DMS53 treated with DMSO at 0.1 percent for 48 hours (cell line): ENCODE measurements around the gene CEBPB.
"Not testable (repeated sequence)": the region's sequence is repeated elsewhere in the genome, so short reads cannot be mapped to it uniquely, and the experiment has no call there.

Source experiments
- DNase-seq: peaks from one replicate; lab custom pipeline; 2025; ENCODE audit not compliant: unreplicated experiment; lab: John Stamatoyannopoulos, UW

The CEBPB gene

DNA sequence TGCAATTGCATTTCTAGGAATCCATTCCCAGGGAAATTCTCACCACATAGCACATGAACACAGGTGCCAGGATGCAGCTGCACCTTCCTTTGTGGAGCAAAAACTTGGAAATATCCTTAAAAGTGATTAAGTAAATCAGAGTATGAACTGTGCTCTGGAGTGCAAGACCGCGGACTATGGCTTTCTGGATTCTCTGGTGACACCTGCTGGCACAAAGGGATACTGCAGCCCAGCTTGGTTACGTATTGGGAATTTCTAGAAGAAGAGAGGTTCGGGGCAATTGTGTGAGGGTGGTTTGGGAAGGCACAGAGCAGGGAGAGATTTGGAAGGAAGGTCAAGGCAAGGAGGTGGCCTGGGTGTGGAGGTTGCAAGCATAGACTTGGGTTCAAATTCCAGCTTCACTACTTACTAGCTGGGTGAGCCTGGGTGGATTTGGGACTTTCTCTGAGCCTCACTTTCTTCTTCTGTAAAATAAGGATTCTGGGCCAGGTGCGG is 21.3 kb upstream of the CEBPB start:
- peak; percentile 71 for DNase-seq

- no peak for DNase-seq
These were observed 19.9 kb upstream of the CEBPB start for GRCh38 chr20:50170549-50171220.

DNA sequence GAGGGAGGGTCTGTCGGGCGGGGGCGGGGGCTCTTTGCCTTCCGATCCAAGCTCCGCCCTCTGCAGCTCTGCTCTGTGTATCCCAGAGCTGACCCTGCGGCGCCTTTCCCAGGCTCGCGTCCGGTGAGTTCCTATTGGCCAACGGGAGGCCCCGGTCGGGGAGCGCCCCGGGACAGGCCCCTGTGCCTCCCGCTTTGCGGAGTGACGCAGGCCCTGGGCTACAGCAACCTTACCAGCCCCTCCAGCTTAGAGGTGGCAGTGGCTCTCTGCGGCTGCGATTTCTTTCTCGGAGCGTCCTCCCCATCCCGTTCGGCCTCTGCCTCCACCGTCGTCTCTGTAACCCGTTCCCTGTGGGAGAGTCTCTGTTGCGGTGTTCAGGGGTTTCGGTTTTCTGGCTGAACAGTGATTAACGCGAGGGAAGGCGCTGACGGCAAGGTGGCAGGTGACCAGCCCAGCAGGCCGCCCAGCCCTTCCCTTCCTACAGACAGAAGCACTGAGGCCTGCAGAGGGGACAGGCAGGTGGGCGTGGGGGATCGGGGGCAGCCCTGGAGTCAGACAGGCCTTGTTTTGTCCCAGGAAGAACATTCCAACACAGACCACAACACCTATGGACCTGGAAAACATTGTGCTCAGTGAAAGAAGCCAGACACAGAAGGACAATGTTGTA is 18.1 kb upstream of the CEBPB start:
- peak; percentile 74 for DNase-seq

- no peak for DNase-seq
These were observed 16.2 kb upstream of the CEBPB start for GRCh38 chr20:50174456-50174855.

DNA sequence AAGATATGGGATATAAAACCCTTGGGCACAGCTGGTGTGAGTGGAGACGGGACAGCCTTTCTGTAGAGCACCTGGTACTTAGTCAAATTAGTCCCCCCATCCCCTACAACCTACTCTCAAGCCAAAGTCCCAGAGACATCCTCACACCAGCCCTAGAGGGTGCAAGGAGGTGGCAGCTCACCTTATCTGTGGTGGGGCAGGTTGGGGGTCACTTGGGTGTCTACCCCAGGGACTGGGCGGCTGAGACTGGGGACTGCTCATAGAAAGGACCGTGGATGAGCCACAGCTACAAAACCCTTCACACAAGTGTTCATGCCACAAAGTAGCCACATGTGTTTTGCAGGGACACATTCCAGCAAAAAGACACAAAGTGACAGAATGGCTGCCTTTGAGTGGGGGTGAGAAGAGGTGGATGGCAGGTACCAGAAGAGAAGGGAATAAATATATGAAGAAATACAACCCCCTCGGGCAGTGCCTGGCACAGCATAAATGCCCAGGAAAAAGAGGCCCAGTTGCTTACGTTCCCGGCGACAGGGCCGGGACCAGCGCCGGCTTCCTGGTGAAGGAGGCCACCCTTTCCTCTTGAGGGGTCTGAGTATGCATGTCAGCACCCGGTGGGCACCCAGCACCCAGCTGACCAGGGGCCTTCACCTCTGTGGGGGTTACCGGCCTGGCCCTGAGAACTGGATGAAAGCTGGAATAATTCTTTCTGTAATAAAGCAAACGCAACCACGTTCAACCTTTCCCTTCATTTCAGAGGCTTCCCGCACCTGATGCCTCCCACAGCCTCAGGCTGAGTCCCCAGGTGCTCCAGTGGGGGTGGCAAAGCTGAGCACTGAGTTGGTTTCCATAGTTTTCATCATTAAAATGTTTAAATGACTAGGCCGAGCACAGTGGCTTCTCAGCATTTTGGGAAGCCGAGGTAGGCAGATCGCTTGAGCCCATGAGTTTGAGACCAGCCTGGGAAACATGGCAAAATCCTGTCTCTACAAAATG is 14.4 kb upstream of the CEBPB start:
- DNase-seq = no peak

GRCh38 chr20:50178672-50179071 is 12.0 kb upstream of the CEBPB start:
- DNase-seq = not testable (repeated sequence)

- DNase-seq = no peak
These were observed 9.3 kb upstream of the CEBPB start for GRCh38 chr20:50181344-50181743.

DNA sequence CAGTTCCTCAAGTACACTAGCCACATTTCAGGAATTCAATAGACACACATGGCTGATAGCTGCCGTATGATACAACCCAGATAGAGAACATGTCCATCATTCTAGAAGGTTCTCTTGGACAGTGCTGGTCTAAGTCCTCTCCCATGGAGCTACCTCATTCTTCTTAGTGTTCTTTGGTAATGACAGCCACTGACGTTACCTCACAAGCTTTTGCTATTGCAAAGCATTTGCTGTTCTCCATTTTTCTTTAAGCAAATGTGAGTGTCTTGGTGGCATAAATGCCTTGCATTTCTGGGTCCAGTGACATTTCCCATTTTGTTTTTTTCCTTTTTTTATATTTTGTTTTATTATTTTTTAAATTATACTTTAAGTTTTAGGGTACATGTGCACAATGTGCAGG is 8.3 kb upstream of the CEBPB start:
- no peak for DNase-seq

DNA sequence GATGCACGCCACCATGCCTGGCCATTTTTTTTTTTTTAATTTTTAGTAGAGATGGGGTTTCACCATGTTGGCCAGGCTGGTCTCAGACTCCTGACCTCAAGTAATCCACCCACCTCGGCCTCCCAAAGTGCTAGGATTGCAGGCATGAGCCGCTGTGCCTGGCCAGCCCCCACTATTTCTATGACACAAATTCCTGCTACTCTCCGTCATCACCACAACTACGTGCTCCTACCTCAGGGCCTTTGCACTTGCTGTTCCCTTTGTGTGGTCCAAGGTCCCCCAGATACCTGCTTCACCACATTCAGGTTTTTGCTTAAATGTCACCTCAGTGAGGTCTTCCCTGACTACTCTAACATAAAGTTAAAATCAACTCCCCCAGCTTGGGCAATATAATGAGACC is 5.2 kb upstream of the CEBPB start:
- DNase-seq = no peak

DNA sequence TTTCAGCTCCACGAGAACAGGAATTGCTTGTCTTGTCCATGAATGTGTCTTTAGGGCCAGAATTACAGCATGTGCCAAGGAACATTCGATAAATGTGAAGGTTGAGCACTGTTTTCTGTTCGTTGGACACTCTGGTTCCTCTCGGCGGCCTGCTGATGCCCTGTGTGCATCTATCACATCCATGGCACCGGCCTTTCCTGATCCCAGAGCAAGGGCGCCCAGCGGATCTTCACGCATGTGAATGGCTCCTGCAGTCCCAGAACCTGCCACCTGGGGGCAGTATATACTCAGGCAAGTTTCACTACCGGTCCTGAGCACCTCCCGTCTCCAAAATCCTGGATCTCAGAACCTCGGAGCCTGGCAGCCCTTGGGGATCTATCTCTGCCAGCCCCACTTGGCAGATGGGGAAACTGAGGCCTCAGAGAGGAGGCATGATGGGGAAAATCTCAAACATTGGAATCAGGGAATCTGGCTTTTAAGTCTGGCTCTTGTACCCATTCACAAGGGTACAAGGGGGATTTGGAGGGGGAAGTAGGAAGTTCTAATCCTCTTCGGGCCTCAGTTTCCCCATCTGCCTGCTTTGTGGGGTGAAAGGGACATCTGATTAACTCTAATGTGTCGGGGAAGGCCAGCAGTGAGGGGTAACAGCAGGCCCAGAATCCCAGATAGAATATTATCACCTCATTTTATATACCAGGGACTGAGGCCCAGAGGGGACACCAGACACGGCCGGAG is 4.3 kb upstream of the CEBPB start:
- DNase-seq = peak; percentile 83

- no peak for DNase-seq
These were observed 3.6 kb upstream of the CEBPB start for GRCh38 chr20:50186987-50187402.

DNA sequence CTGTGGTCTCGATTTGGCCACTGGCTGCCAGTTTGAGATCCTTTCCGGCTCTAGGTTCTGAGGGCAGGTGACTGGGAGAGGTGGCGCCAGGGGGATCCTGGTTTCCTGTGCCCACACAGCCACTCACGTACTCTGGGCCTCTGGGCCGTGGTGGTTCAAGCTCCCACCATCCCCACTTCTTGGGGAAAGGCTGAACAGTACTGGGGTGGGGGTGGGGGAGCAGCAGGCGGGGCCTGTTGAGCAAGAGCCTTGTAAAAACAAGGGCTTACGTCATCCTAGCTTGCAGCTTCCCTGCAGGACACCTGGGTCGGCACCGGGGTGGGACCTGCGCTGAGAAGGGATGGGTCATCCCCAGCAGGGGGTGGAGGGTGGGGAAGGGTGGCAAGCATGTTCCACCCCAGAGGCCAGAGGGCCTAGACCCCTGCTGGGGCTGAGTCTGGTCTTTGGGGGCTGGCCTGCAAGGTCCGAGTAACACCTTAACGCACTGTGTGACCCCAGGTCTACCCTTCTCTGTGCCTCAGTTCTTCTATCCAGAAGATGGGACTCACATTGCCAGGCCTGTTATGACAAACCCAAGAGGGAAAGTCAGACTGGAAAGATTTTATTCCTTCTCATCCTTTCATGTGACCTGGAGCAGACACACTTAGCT is 3.1 kb upstream of the CEBPB start:
- no peak for DNase-seq

DNA sequence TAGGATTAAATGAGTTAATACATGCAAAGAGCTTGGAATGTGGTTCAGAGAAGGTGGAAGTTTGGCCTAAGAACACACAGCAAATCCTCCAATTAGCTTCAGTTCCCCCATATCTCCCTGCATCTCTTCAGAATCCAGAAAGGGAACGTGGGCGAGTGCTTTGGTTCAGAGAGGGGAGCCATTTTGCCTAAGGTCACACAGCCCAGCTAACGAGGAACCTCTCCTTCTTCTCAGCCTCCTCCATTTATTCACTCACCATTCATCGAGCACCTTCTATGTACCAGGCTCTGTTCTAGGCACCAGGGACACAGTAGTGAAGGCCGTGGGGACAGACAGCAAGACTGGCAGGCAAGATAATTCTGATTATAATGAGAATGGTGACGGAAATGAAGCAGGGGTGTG is 2.3 kb upstream of the CEBPB start:
- DNase-seq = no peak

DNA sequence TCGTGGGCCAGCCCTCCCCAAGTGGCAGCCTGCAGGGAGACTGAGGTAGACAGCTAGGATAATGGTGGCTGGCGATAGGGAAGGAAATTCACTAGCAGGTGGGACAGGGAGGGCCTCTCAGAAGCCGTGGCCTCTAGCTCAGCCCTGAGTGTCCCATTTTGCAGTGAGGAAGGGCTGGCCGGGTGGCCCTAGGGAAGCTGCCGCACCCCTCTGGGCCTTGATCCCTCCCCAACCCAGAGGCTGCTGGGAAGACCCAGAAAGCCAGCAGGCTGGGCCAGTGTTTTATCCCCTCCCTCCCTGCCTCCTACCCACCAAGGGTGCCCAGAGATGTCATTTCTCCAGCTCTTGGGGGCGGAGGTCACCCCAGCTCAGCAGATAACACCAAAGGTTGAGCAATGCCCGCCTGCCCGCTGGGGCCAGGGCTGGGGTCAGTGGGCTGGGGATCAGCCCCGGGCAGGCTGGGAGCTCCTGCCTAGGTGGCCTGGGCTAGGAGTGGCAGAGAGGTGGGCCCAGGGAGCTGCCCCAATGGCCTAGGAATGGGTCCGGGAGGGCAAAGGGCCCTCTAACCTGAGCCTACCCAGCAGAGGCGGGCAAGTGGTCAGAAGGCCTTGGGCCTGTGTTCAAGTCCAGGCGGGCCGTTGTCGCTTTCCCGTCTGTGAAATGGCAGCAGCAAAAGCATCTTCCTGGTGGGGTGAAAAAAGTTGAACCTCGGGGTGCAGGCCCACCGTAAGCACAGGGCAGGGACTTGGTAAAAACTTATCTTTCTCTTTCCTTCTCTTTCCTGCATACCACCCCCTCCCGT is 1.6 kb upstream of the CEBPB start:
- DNase-seq = no peak

DNA sequence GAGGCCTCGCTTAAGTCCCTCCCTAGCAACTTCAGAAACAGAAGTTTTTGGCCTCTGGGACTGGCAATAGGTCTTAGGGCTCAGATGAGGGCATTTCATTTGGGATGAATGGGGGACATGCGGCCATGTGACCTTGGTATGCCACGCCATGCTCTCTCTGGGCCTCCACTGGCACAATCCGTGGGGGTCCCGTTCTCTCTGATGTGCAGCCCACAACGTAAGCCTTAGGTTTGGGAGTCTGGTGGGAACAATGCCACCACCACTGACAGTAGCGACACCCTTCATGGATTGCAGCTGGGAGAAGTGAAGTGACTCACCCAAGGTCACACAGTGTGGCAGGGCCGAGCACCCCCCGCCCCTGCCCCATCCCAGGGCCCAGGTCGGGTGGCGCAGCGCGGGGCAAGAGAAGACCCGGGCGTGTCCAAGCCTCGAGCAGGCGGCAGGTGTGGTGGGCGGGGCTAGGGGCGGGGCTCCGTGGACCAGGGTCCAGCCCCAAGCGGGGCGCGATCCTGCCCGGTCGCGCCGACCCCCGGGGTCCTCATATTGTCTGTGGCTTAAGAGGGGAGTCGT is 864 bp upstream of the CEBPB start:
- peak; percentile 27 for DNase-seq

DNA sequence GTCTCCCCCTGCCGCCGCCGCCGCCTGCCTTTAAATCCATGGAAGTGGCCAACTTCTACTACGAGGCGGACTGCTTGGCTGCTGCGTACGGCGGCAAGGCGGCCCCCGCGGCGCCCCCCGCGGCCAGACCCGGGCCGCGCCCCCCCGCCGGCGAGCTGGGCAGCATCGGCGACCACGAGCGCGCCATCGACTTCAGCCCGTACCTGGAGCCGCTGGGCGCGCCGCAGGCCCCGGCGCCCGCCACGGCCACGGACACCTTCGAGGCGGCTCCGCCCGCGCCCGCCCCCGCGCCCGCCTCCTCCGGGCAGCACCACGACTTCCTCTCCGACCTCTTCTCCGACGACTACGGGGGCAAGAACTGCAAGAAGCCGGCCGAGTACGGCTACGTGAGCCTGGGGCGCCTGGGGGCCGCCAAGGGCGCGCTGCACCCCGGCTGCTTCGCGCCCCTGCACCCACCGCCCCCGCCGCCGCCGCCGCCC is 474 bp downstream of the CEBPB start:
- peak; percentile 22 for DNase-seq

DNA sequence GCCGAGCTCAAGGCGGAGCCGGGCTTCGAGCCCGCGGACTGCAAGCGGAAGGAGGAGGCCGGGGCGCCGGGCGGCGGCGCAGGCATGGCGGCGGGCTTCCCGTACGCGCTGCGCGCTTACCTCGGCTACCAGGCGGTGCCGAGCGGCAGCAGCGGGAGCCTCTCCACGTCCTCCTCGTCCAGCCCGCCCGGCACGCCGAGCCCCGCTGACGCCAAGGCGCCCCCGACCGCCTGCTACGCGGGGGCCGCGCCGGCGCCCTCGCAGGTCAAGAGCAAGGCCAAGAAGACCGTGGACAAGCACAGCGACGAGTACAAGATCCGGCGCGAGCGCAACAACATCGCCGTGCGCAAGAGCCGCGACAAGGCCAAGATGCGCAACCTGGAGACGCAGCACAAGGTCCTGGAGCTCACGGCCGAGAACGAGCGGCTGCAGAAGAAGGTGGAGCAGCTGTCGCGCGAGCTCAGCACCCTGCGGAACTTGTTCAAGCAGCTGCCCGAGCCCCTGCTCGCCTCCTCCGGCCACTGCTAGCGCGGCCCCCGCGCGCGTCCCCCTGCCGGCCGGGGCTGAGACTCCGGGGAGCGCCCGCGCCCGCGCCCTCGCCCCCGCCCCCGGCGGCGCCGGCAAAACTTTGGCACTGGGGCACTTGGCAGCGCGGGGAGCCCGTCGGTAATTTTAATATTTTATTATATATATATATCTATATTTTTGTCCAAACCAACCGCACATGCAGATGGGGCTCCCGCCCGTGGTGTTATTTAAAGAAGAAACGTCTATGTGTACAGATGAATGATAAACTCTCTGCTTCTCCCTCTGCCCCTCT is 1.1 kb downstream of the CEBPB start:
- DNase-seq = no peak
